ENCODE measurements around the gene SNAP47.

SNAP47 gene

DNA sequence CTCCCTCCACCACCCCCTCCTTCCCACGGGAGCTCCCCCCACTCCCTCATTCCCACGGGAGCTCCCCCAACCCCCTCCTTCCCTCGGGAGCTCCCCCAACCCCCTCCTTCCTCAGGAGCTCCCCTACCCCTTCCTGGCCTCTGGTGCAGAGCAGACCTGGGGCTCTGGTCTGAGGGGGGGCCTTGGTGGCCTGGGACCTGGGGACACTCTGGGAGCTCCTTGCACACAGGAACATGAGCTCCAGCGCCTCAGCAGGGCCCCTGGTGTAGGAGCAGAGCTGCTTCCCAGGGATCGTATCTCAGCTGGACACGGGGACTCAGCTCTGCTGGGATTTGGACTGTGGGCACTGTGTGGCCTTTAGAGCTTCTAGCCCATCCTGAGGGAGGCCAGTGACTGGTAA lies 60.5 kb downstream of the SNAP47 start:
- DNase-seq (ENCODE audit: low read depth in 3 of 3, low spot score in 1 of 3) = no peak

DNA sequence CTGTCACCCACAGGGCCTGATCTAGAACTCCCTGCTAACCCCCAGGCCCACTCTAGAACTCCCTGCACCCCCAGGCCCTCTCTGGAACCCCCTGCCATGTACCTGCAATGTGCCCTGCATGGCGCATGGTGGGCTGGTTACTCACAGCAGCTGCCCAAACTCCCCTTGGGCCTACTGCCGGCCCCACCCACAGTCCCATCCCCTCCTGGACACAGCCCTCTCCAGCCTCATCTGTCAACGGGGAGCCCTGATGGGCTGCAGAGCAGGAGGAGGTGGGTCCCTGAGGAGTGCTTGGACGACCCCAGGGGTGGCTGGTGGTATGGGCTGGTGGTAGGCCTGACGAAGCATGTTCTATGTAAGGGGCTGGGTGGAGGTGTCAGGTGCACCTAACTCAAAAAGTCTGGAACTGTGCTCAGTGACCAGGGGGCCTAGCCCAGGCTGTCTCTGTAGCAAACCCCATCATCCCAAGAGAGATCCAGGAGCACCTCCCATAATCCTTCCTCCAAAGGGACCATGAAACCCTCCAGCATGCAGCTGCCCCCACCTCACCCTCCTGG lies 61.2 kb downstream of the SNAP47 start:
- DNase-seq (ENCODE audit: low read depth in 3 of 3, low spot score in 1 of 3) = no peak

DNA sequence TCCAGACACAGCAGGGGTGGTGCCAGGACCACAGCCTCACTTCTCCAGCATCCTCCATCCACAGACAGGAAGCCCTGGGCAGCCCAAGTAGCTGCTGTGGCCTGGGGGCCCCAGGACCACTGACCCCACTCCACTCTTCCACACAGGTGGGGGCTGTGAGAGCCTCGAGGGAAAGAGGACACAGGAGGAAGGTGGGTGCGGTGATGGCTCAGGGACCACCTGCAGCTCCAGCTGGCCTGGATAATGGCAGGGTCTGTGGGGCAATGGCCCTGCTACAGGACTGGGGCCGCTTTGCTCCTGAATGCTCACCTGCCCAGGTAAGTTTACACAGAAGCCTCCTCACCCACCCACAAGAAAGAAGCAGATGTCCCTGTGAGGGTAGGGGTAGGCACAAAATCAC lies 61.9 kb downstream of the SNAP47 start:
- no peak for DNase-seq (ENCODE audit: low read depth in 3 of 3, low spot score in 1 of 3)

DNA sequence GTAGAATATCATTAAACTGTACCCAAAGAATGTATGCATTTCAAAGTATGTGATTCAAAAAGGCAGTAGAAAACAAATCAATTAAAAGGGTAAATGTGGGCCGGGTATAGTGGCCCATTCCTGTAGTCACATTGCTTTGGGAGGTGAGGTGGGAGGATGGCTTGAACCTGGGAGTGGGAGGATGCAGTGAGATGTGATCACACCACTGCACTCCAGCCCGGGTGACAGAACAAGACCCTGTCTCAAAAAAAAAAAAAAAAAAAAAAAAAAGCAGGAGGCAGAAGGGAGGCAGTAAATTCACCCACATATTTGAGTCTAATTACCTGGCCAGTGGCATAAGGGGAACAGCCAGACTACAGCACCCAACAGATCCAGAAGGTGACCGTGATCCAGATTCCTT lies 62.4 kb downstream of the SNAP47 start:
- no peak for DNase-seq (ENCODE audit: low read depth in 3 of 3, low spot score in 1 of 3)

DNA sequence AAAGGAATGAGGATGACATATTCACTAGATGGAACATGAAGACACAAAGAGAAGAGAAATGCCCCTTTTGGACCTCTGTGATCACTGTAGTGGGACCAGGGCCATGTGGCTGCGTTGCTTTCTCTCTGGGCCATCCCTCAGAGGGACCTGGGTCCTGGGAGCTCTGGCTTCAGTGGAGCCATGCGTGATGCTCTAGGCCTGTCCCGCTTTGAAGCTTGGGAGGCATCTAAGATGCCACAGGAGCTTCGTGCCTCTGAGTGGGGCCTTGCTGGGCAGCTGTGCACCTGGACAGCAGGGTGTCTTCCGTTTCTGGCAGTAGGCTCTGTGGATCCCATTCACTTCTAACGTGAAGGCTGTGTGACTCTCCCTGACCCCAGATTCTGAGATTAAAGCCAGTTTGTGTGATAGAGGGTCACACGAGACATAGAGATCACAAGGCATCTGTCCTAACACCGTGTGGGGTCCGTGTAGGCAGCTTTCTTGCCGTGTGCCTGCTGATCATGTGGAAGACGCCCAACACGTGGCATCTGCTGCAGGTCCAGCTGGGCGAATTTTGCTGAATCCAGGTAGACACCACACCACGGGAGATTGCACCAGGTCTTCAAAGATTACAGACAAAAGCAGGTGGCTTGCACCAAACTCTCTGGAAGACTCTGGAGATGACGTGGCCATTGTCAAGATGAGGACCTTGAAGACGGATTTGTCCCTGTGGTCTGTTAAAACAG lies 63.0 kb downstream of the SNAP47 start:
- DNase-seq (ENCODE audit: low read depth in 3 of 3, low spot score in 1 of 3) = no peak

DNA sequence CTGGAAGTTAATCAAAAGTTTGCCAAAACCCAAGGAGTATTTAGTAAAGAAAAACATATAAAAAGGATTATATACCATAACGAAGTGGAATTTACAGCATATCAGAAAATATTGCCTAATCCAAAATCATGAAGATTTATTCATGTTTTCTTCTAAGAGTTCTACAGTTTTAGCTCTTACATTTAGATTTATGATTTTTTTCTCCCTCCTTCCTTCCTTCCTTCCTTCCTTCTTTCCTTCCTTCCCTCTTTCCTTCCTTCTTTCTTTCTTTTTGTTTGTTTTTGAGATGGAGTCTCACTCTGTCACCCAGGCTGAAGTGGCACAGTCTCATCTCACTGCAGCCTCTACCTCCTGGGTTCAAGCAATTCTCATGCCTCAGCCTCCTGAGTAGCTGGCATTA lies 64.5 kb downstream of the SNAP47 start:
- DNase-seq (ENCODE audit: low read depth in 3 of 3, low spot score in 1 of 3) = no peak

DNA sequence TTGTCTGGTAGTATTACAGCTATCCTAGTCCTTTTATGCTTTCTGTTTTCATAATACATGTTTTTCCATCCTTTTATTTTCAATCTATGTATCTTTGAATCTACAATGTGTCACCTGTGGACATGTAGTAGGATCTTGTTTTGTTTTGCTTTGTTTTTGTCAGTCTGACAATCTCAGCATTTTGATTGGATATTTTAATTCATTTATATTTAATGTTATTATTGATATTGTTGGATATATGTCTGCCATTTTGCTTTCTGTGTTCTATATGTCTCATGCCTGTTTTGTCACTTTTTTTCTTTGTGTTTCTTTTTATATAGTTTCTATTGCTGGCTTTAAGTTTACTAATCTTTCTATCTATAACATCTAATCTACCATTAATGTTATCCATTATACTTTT lies 68.7 kb downstream of the SNAP47 start:
- no peak for DNase-seq (ENCODE audit: low read depth in 3 of 3, low spot score in 1 of 3)

DNA sequence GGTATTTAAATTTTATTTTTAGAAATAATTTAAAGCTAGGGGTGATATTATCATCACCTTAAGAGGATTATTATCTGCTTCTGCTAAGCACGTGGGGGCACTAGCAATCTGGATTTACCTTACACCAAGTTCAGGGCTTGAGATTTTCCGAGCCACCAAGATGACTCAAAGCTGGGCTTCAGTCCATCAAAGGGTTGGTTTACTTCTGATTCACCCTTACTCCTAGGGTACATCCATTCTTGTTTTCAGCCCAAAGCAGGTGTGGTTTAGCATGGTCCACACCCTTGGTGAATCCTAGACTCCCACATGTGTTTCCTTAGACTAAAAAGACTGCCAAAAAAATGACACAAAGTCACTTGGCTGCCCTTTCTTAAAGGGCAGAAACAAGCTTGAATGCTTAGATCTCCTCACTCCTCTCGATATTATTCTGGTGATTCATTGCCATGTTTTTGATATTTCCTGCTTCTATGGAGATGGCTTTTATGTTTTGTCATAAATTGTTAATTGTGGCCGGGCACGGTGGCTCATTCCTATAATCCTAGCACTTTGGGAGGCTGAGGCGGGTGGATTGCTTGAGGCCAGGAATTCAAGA lies 70.5 kb downstream of the SNAP47 start:
- DNase-seq (ENCODE audit: low read depth in 3 of 3, low spot score in 1 of 3) = no peak

DNA sequence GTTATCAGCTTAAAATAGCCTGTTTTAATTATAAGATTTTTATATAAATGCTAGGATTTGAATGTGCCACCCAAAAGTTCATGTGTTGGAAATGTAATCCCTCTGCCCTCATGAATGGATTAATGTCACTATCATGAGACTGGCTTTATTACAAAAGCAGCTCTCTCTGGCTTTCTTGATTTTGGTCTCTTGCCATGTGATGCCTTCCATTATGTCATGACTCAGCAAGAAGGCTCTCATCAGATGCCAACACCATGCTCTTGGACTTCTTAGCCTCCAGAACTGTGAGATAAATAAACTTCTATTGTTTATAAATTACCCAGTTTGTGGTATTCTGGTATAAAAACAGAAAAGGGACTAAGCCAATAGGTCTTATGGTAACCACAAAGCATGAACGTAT lies 73.3 kb downstream of the SNAP47 start:
- no peak for DNase-seq (ENCODE audit: low read depth in 3 of 3, low spot score in 1 of 3)

DNA sequence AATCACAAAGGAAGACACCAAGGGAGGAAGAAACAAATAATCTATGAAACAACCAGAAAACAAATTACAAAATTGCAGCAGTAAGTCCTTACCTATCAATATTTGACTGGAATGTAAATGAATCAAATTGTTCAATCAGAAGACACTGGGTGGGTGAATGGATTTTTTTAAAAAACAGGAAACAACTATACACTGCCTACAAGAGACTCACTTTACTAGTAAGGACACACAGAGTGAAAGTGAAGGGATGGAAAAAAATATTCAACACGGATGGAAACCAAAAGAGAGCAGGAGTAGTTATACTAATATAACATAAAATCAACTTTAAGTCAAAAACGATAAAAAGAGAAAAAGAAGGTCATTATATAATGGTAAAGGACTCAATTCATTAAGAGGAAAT lies 73.8 kb downstream of the SNAP47 start:
- no peak for DNase-seq (ENCODE audit: low read depth in 3 of 3, low spot score in 1 of 3)

DNA sequence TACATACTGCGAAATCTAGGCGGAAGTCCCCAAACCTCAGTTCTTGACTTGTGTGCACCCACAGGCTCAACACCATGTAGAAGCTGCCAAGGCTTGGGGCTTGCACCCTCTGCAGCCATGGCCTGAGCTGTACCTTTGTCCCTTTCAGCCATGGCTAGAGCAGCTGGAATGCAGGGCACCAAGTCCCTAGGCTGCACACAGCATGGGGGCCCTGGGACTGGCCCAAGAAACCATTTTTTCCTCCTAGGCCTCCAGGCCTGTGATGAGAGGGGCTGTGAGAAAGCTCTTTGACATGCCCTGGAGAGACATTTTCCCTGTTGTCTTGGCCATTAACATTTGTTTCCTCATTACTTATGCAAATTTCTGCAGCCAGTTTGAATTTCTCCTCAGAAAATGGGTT lies 78.7 kb downstream of the SNAP47 start:
- DNase-seq (ENCODE audit: low read depth in 3 of 3, low spot score in 1 of 3) = no peak

DNA sequence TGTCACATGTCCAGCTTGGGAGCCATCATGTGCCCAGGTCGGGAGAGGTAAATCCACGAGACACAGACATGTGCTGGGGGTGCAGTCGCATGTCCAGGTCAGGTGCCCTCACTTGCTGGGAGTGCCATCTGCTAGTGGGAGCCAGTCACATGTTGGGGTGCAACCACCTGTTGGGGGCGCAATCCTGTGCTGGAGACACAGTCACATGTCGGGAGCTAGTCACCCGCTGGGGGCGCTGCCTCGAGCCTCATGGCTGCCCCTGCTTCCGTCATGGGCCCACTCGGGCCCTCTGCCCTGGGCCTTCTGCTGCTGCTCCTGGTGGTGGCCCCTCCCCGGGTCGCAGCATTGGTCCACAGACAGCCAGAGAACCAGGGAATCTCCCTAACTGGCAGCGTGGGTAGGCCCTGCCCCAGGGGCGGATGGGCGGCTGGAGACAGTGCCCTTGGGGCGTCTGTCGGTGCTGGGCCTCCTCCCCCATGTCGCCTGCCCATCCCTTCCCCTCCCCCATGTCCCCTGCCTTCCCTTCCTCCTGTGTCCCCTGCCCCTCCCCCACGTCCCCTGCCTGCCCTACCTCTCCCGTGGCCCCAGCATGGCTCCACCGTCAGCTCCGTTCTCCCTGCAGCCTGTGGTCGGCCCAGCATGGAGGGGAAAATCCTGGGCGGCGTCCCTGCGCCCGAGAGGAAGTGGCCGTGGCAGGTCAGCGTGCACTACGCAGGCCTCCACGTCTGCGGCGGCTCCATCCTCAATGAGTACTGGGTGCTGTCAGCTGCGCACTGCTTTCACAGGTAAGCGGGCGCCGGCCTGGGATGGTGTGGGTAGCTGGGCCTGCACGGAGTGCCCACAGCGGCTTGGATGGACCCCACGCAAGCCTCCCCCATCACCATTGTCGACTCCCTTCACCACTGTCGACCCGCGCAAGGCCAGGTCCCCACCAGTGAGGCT lies 80.5 kb downstream of the SNAP47 start, which contains the start of gene PRSS38:
Gene PRSS38, plus strand, starts transcription at position 208 of the 942 bp plus-strand sequence. Its CDS starts 42 bp downstream, at position 250.
- DNase-seq (ENCODE audit: low read depth in 3 of 3, low spot score in 1 of 3) = no peak

DNA sequence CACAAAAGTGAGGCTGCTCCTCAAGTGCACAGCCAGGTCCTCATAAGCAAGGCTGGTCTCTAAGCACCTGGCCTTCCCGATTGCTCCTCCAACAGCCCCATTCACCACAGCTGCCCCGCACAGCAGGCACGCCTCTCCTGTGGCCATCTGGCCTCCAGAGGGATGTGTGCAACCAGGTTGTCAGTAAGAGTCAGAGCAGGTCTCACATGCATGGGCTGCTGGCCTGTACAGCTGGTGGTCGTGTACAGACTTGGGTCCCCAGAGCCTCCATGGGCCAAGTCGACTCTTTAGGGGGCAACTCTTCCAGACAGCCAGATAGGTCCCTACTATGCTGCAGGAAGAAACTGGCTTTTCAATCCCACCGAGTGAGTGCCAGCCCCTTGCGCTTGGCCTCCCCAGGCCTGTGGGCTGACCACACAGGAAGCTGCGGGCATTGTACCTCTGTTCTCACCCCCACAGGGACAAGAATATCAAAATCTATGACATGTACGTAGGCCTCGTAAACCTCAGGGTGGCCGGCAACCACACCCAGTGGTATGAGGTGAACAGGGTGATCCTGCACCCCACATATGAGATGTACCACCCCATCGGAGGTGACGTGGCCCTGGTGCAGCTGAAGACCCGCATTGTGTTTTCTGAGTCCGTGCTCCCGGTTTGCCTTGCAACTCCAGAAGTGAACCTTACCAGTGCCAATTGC lies 81.7 kb downstream of the SNAP47 start:
- no peak for DNase-seq (ENCODE audit: low read depth in 3 of 3, low spot score in 1 of 3)

DNA sequence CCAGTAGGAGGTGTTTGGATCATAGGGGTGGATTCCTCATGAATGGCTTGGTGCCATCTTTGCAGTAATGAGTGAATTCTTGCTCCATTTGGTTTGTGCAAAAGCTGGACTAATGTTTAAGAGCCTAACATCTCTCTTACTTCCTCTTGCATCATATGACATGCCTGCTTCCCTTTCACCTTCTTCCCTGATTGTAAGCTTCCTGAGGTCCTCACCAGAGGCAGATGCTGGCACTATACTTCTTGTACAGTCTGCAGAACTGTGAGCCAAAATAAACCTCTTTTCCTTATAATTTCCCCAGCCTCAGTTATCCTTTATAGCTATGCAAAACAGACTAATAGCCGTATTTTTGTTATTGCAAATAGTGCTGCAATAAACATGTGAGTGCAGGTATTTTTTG lies 88.3 kb downstream of the SNAP47 start:
- DNase-seq (ENCODE audit: low read depth in 3 of 3, low spot score in 1 of 3) = no peak

DNA sequence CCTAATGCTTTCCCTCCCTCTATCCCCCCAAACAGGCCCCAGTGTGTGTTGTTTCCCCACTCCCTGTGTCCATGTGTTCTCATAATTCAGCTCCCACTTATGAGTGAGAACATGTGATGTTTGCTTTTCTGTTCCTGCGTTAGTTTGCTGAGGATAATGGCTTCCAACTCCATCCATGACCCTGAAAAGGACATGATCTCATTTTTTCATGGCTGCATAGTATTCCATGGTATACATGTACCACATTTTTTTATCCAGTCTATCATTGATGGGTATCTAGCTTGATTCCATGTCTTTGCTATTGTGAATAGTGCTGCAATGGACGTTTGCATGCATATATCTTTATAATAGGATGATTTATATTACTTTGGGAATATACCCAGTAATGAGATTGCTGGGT lies 89.0 kb downstream of the SNAP47 start:
- no peak for DNase-seq (ENCODE audit: low read depth in 3 of 3, low spot score in 1 of 3)

DNA sequence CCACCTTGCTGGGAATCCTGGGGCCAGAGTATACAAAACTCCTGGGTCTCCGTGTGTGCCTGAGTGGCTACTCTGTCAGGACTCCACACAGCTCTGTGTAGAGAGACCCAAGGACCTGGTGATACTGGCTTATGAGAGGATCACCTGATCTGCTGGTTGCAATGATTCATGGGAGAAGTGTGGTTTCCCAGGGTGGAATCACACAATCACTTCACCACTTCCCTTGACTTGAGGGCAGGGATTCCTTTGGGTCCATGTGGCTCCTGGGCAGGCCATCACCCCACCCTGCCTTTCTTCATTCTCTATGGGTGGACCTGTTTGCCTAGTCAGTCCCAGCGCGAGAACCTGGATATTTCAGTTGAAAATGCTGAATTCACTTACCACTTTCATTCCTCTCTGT lies 93.6 kb downstream of the SNAP47 start:
- DNase-seq (ENCODE audit: low read depth in 3 of 3, low spot score in 1 of 3) = no peak
